NCI-H82 (cell line): Measurements from ENCODE around the gene SERPINA12.
A peak's percentile ranks its signal among the peaks of the same experiment; 100 is the strongest.

Experiments used
- DNase-seq: peaks from one replicate; lab custom pipeline; 2025; lab: John Stamatoyannopoulos, UW

SERPINA12 gene

DNA sequence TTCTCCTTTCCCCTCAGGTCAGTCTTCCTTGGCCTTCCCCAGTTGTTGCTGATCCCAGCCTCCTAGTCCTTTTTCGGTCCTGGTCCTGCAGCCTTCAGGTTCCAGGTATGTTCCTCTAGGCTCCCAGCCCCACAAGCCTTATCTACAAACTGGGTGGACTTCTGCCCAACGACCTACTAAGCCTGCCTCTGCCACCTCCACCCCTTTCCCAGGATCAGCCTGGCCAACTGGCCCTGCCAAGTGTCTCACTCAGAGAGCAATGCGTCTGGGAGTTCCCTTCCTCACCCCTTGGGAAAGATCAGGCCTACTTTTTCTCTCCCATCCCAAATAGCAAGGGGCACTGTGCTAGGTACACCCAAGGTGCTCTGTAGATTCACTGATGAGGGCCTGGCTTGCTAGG, at the start of gene SERPINA12:
Gene SERPINA12, minus strand, starts transcription at position 114 of the 400 bp plus-strand sequence. CDS start 11,072 bp downstream, outside the sequence.
- no peak for DNase-seq

- no peak for DNase-seq
Measured at GRCh38 chr14:94558842-94559241, 49.6 kb upstream of the SERPINA12 start.

DNA sequence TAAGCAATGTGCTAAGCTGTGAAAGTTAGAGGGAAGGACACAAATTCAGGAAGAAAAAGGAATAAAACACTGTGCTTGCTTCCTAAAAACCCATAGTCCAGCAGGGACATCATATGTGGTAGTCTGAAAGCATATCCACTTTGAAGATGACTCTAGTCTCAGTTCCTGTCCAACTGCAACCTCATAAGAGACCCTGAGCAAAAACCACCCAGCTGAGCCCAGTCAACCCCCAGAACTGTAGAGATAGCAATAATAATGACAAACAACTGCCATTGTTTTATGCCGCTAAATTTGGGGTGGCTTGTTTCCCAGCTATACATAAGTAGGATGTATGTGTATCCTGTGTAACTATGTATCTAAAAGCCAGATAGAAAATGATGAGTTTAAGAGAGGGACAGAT, 48.1 kb upstream of the SERPINA12 start:
- DNase-seq: no peak

DNA sequence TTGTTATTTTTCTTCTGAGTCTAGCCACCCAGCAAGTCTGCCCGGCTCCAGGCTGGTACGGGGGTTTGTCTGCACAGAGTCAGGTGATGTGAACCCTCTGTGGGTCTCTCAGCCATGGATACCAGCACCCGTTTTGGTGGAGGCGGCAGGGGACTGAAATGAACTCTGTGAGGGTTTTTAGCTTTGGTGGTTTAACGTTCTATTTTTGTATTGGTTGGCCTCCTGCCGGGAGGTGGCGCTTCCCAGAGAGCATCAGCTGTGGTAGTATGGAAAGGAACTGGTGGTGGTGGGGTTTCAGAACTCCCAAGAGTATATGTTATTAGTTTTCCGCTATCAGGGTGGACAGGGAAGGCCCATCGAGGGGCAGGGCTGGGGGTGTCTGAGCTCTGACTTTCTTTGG, 46.7 kb upstream of the SERPINA12 start:
- DNase-seq: no peak

DNA sequence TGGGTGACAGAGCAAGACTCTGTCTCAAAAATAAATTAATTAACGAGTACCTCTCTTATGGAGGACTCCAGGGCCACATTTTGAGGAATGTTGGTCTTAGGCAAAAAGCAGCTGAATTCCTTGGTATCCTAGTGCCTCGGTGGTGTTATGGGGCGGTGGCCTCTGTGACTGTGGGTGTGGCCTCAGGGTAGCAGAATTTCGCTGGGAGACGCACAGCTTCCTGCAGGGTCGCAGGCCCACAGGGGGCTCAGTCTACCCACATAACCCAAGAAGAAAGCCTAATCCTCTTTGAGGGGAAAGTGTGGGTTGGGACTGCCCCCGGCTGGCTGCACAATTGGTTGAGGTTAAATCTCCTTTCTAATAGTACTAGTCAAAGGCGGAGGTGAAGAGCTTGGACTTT, 40.8 kb upstream of the SERPINA12 start:
- no peak for DNase-seq

DNA sequence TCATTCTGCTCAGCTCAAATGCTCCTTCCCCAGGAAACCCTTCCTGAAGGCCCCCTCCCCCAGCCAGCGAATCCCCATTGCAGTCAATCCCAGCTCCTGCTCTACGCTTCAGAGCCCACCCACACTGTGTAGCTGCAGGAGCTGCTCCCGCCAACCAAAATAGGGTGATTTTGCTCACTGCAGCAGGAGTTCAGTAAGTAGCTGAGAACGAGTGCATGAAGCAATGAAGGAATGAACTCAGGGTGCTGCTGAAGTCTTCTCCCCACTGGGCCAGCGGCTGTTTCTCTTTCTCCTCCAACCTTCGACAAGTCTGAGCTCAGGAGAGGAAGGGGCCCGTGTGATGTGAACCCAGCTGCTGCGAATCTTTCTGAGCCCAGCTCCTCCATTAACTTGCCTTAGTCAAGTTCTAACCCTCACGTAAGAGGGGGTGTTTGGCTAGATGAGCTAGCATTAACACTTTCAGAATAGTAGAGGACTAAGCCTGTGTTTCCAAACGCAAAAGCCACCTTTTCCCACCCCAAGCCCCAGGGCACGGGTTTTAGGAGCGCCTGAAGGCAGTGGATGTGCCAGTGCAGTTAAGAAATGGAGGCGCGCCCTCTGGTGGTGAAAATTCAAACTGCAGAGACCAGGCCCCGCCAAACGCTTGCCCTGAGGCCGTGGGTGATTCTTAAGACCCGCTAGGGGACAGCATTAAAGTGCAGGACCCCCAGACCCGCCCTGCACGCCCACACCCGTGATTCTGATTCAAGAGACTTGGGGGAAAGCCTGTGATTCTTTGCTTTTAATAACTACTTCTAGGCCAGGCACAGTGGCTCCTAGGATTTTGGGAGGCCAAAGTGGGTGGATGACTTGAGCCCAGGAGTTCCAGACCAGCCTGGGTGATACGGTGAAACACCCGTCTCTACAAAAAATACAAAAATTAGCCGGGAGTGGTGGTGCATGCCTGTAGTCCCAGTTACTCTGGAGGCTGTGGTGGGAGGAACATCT, 40.0 kb upstream of the SERPINA12 start:
- peak; percentile 61 for DNase-seq

GRCh38 chr14:94548131-94548998, 39.1 kb upstream of the SERPINA12 start:
- no peak for DNase-seq

DNA sequence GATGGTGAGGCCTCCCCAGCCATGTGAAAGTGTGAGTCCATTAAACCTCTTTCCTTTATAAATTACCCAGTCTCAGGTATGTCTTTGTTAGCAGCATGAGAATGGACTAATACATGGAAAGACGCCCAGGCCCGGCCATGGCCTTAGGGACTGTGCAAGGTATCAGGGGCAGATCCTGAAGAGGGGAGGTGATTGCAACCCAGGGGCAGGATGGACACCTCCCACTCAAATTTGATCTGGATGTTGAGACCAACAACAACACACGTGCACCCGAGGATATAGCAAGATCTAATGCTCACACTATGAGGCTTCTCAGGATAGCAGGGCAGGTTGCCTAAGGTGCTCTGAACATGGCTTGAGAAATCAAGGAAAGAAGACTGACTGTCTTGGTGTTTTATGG, 38.5 kb upstream of the SERPINA12 start:
- no peak for DNase-seq

GRCh38 chr14:94547151-94547680, 37.9 kb upstream of the SERPINA12 start:
- DNase-seq: no peak

- no peak for DNase-seq
Measured at GRCh38 chr14:94545131-94545841, 36.0 kb upstream of the SERPINA12 start.

GRCh38 chr14:94544726-94545125, 35.5 kb upstream of the SERPINA12 start:
- no peak for DNase-seq

- DNase-seq: no peak
Measured at GRCh38 chr14:94543449-94544124, 34.3 kb upstream of the SERPINA12 start.

DNA sequence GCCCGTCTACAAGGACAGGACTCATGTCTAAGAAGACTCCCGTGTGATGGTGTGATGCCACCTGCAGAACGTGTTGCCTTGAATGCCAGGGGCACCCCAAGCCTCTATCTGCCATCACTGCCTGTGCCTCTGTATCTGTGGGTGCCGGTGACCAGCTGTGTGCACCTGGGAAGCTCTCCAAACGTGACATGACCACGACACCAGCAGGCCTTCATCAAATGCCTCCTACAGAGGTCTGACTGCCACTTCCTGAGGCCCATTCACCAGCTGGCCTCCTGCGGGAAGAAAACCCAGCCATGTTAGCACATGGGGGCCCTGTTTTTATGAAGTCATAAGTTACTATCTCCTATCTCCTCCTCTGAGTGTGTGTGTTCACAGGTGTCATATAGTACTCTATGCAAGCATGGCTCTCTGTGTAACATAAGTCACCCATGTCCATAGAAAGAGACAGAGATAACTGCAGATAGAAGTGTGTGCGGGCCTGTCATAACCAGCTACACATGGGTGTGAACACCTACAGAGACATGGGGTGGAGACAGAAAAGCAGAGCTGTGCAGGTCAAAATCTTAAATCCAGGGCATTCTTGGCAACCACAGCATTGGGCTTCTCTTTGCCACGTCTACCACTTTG, 33.7 kb upstream of the SERPINA12 start:
- DNase-seq: no peak

DNA sequence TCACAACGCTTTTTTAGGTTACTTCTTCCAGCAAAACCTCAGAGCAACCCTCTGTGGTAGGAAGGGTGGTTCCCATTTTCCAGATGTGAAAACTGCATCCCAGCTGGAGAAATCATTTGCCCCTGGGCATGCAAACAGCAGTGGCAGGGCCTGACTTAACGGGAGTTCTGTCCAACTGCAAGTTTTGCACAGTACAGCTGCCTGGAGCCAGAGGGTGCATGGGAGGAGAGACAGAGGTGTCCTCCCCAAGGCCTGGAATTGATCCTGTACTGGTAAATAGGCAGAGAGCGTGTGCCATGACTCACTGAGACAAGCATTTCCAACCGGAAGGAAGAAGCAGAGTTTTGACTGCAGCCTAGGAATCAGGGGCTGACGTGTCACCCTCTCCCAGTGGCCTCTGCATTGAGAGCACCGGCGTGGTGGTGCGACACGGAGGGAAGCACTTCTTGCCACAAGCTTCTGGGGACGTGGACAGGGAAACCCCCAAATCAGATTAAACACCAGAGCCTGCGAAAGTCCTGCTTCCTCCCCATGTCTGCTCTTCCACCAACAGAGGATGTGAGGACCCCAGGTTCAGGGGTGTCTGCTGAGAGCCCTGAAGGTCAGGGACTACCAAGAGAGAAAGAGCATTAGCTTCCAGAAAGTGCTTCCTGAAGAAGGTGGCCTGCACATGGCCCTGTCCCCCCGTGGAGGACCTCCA, 33.0 kb upstream of the SERPINA12 start:
- DNase-seq: no peak

DNA sequence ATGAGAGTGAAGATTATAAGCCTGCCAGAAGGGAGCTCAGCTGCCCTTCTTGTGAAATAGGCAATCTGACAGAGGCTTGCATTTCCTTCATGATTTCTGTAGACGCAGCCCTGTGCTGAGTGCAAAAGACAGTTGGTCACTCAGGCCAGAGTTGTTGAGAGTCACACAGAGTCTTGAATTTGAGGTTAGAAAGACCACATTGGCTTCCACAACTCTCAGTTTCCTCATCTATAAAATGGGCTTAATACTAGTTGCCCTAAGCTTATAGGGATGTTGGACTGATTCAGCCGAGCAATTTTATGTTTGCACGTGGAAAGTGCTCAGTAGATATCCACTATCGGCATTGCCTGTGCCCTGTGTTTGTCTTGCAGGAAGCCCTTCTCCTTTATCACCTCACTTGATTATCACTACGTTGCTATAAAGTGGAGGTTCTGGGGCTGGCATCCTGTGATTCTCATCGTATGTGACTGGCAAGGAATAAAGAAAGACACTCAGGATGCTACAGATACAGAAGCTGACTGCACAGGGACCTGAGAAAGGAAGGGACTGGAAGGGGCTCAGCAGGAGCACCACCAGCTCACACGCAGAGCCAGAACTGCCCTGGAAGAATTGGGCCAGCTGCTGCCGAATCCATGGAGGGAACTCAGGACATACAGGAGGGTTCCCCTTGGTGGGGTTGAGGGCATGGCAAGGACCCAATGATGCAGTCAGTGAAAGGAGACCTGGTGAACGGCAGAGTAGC, 32.1 kb upstream of the SERPINA12 start:
- DNase-seq: no peak

DNA sequence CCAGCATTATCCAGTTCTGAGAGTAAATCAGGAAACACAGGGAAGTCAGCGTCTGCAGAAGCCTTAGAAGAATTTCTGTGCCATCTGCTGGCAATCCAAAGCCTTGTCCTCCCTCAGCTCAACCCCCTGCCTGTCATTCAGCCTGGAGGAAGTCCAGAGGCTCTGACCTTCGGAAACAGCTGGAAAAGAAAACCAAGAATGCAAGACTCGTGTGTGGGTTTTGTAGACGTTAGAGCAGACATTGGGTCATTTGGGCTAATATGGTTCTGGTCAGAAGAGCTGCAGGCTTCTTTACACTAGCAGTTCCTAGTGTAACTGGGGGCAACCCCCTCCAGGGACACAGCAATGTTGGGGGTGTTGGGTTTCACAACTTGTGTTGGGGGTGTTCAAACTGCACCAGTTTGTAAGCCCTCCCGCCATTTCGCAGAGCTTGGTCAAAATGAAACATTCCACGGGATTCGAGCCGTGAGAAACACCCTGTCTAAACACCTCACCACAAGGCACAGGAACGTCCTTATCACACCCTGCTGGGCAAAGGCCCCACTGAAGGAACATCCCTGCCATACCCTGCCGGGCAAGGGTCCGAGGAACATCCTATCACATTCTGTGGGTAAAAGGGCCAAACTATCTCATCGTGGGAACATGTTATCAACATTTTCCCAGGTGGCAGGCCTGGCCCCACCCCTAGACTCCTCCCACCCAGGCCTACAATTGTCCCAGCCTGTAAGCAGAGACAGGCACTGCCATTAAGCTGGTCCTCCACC, 30.9 kb upstream of the SERPINA12 start:
- no peak for DNase-seq

GRCh38 chr14:94539181-94539580, 29.9 kb upstream of the SERPINA12 start:
- DNase-seq: no peak

GRCh38 chr14:94538070-94538740, 28.9 kb upstream of the SERPINA12 start:
- DNase-seq: no peak
